ENCODE data around the gene TTC31. TPM values are rescaled to one million over a fixed set of nuclear protein-coding genes. Genes with fewer than 3 reads are reported as not detected.

Gene TTC31
- total RNA-seq, 1 donor from 2014 or later, result 11.8 TPM

DNA sequence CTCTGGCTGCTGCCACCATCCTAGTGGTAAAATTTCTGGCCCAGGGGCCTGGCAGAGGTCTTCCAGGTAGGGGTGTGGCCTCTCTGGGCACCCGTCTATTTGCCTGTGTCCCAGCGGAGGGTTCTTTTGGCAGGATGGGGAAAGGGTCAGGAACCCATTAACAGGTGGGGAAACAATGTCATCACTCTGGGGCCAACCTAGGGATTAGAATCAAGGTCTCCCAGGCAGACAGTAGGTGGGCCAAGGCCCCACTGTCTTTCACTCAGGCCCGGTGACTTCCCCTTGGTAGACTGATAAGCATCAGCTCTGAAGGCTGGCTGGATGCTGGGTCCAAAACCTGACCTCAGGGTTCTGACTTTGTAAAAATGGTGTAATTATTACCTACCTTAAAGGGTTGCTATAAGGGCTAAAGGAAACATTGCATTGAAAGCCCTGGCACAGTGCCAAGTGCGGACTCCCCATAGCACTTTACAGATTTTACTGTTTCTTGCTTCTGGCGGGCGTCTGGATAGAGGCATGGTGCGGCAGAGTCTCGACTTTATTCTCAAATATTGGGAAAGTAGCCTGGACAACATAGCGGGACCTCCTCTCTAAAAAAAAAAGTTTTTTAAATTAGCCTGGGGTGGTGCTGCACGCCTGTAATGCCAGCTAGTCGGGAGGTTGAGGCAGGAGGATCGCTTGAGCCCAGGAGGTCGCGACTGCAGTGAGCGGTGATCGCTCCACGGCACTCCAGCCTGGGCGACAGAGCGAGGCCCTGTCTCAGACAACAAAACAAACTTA is 14.3 kb downstream of the TTC31 start:
- H3K36me3 ChIP-seq, result peaks cover 0 to 21% of the 10 kb centered on the region in 2 donors
- intact Hi-C loops (cut with DNase I), result no loop called here
- H3K9me3 ChIP-seq, result no peaks in the 10 kb centered on the region
- peak overlapping the region in 1 of 2 donors; percentile 40 for H3K4me3 ChIP-seq
- peaks cover 28% of the 10 kb centered on the region for H3K4me1 ChIP-seq
- DNase-seq (ENCODE audit: extremely low spot score in 2 of 2), result no peak
- peaks cover 10% of the 10 kb centered on the region for H3K27me3 ChIP-seq
- no peak for TF ChIP-seq POLR2AphosphoS5 (IDR thresholded peaks at IDR 0.05; ENCODE audit: insufficient read depth in 1 of 2, low read depth in 1 of 2)
- no peak for TF ChIP-seq POLR2A (IDR thresholded peaks at IDR 0.05)
- TF ChIP-seq, protein P1, sequence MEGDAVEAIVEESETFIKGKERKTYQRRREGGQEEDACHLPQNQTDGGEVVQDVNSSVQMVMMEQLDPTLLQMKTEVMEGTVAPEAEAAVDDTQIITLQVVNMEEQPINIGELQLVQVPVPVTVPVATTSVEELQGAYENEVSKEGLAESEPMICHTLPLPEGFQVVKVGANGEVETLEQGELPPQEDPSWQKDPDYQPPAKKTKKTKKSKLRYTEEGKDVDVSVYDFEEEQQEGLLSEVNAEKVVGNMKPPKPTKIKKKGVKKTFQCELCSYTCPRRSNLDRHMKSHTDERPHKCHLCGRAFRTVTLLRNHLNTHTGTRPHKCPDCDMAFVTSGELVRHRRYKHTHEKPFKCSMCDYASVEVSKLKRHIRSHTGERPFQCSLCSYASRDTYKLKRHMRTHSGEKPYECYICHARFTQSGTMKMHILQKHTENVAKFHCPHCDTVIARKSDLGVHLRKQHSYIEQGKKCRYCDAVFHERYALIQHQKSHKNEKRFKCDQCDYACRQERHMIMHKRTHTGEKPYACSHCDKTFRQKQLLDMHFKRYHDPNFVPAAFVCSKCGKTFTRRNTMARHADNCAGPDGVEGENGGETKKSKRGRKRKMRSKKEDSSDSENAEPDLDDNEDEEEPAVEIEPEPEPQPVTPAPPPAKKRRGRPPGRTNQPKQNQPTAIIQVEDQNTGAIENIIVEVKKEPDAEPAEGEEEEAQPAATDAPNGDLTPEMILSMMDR (IDR thresholded peaks at IDR 0.05), result no peak
- no peak overlapping the region for H3K27ac ChIP-seq

DNA sequence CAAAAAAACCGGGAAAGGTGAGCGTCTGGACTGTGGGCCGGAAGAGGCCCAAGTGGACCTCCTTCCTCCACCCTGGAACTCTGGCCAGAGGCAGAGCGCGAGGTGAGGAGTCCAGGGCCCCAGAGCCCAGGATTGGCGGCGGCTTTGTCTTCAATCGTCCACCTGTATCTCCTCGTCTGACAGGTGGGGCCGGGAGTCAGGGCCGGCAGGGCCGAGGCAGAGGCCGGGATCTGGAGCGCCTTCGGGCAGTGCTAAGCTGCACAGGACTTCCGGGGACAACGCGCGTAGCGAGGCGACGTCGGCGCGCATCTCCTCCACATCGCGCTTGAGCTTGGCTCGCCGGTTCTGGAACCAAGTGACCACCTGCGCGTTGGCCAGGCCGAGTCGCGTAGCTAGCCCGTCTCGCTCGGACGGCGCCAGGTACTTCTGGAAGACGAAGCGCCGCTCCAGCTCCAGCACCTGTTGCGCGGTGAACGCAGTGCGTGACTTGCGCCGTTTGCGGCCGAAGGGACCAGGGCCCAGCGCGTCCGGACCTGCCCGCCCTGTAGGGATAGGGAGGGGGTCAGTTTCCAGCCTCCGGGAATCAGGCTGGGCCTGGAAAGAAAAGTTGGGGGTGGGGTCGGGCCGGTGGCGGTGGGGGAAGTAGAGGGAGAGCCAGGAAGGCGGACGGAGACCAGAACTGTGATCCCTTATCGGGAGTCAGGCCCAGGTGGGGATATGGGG is 15.1 kb downstream of the TTC31 start:
- Histone ChIP-seq H3K9me3 (no peaks in the 10 kb centered on the region), H3K36me3 (peaks cover 0 to 14% of the 10 kb centered on the region in 2 donors)

DNA sequence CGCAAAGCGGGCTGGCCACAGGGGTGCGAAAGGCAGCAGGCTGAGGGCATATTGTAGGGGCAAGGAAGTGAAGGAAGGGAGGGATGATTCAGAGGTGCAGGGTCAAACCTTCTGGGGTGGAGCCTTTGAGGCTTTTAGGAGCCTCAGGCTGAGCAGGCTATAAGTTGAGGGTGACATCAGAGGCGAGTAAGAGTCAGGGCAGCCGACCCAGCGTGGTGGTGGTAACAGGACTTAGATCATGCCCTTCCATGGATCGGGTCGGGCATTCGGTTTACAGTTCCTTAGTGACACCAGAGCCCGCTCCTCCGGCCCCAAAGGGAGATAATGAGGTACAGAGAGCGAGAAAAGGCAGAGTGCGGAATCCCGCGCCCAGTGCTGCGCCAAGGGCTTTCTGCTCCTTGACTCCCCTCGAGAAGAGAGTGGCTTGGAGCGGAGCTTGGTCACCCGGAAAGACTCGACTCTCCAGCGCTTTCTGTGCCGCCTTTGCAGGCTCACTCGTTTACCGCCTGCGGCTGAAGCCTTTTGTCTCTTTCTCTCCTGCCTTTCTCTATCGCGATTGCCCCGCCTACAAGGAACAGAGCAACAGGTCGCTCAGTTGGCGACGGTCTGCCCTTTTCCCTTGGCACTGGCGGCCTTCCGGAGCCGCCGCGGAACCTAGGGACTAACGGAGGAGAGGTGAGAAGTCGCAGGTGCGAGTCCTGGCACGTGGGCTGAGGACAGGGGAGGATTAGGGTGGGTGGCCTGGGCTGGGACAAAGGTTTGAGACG is 15.8 kb downstream of the TTC31 start:
- no peak for DNase-seq (ENCODE audit: extremely low spot score in 2 of 2)
- H3K27ac ChIP-seq, result no peak overlapping the region
- peaks cover 0 to 9% of the 10 kb centered on the region in 2 donors for H3K36me3 ChIP-seq
- H3K4me3 ChIP-seq, result peak overlapping the region; percentile 21 to 40
- TF ChIP-seq POLR2A (IDR thresholded peaks at IDR 0.05), result no peak
- TF ChIP-seq, protein P1 (IDR thresholded peaks at IDR 0.05), result no peak
- no peak for TF ChIP-seq POLR2AphosphoS5 (IDR thresholded peaks at IDR 0.05; ENCODE audit: insufficient read depth in 1 of 2, low read depth in 1 of 2)
- intact Hi-C loops (cut with DNase I), result no loop called here
- peaks cover 43% of the 10 kb centered on the region for H3K4me1 ChIP-seq
- H3K27me3 ChIP-seq, result peaks cover 10% of the 10 kb centered on the region
- H3K9me3 ChIP-seq, result no peaks in the 10 kb centered on the region

More for the DNA sequence above, 15.1 kb downstream of the TTC31 start:
- Histone ChIP-seq H3K4me1 (peaks cover 35% of the 10 kb centered on the region), H3K27ac (no peak overlapping the region), H3K27me3 (peaks cover 10% of the 10 kb centered on the region), H3K4me3 (peak overlapping the region; percentile 21 to 40)
- intact Hi-C loops (cut with DNase I), result no loop called here
- TF ChIP-seq POLR2AphosphoS5 (IDR thresholded peaks at IDR 0.05; ENCODE audit: insufficient read depth in 1 of 2, low read depth in 1 of 2) (no peak), POLR2A (IDR thresholded peaks at IDR 0.05) (no peak)
- TF ChIP-seq, protein P1 (IDR thresholded peaks at IDR 0.05), result no peak
- no peak for DNase-seq (ENCODE audit: extremely low spot score in 2 of 2)

DNA sequence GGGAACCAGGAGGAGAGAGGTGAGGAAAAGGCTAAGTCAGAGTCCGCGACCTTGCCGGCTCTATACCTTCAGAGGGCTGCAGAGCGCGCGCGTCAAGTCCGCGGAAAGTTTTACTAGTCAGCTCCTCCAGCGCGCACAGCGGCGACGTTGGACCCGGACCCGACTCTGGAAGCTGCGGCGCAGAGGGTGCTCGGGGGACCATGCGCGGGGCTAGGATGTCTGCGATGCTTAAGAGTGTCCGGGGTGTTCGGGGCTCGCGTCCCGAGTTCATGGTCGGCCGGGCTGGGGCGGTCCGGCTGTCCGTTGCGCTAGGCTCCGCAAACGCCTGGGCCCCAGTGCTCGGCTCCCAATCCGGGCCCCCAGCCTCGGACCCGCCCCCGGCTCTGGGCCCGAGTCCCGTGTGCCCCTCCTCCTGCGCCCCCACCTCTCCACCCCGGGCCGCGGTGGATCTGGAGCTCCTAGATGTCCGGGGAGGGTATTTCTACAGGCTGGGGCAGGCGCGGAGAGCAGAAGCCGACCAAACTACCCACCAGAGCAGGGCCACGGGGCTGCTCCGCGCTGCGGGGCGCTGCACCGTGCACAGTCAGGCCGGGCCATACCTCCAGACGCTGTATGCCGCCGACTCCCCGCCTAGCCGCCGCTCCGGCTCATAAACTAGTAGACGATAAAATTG is 16.5 kb downstream of the TTC31 start, which contains the start of gene LBX2:
LBX2 (minus strand) TSS at position 337 of the 673 bp plus-strand sequence; CDS start at position 271, 66 bp downstream.
- peaks cover 47% of the 10 kb centered on the region for H3K4me1 ChIP-seq
- intact Hi-C loops (cut with DNase I), result no loop called here
- no peak within 1 kb of the TSS for H3K27ac ChIP-seq
- H3K9me3 ChIP-seq, result no peaks in the 10 kb centered on the region
- TF ChIP-seq POLR2A (IDR thresholded peaks at IDR 0.05) (no peak), POLR2AphosphoS5 (IDR thresholded peaks at IDR 0.05; ENCODE audit: insufficient read depth in 1 of 2, low read depth in 1 of 2) (no peak)
- TF ChIP-seq, protein P1 (IDR thresholded peaks at IDR 0.05), result no peak
- peaks cover 10% of the 10 kb centered on the region for H3K27me3 ChIP-seq
- no peak for DNase-seq (ENCODE audit: extremely low spot score in 2 of 2)
- H3K4me3 ChIP-seq, result peak within 1 kb of the TSS; percentile 21 to 40
- H3K36me3 ChIP-seq, result peaks cover 0 to 3% of the 10 kb centered on the region in 2 donors

Data from vagina (tissue), 2 donors.